Fibroblast of upper back skin (primary cell): ENCODE measurements around the gene HTRA3.
"Not testable (repeated sequence)": the region's sequence is repeated elsewhere in the genome, so short reads cannot be mapped to it uniquely, and the experiment has no call there.

Experiments used
- DNase-seq: peaks from one replicate; pipeline ENCODE4 v3.0.0-alpha.2; 2013

Gene HTRA3

GRCh38 chr4:8349236-8349635, 79.7 kb downstream of the HTRA3 start:
- DNase-seq, result not testable (repeated sequence)

GRCh38 chr4:8349664-8350236, 80.2 kb downstream of the HTRA3 start:
- no peak for DNase-seq

GRCh38 chr4:8350352-8350751, 80.8 kb downstream of the HTRA3 start:
- DNase-seq, result no peak

GRCh38 chr4:8350841-8351461, 81.4 kb downstream of the HTRA3 start:
- no peak for DNase-seq

- DNase-seq, result no peak
Observed at GRCh38 chr4:8351931-8352367, 82.4 kb downstream of the HTRA3 start.

- no peak for DNase-seq
Observed at GRCh38 chr4:8352368-8353157, 83.0 kb downstream of the HTRA3 start.

GRCh38 chr4:8353158-8353669, 83.7 kb downstream of the HTRA3 start:
- no peak for DNase-seq

- peak; percentile 62 for DNase-seq
Observed at GRCh38 chr4:8353912-8354453, 84.4 kb downstream of the HTRA3 start.

- DNase-seq, result no peak
Observed at GRCh38 chr4:8355306-8355705, 85.8 kb downstream of the HTRA3 start.

- DNase-seq, result peak; percentile 53
Observed at GRCh38 chr4:8355864-8356565, 86.5 kb downstream of the HTRA3 start.
